Hematopoietic multipotent progenitor cell treated with erythropoietin and hydrocortisone succinate and interleukin-3 and kit ligand, for 8 days (in vitro differentiated cells): Measurements from ENCODE around the gene ZSCAN23.
"Not testable (repeated sequence)": the region's sequence is repeated elsewhere in the genome, so short reads cannot be mapped to it uniquely, and the experiment has no call there.

ENCODE experiments used
- DNase-seq: peaks from one replicate; pipeline ENCODE4 v3.0.0-alpha.2; 2015

ZSCAN23 gene

GRCh38 chr6:28433119-28433518 is 10.2 kb downstream of the ZSCAN23 start:
- DNase-seq: peak; percentile 27

DNA sequence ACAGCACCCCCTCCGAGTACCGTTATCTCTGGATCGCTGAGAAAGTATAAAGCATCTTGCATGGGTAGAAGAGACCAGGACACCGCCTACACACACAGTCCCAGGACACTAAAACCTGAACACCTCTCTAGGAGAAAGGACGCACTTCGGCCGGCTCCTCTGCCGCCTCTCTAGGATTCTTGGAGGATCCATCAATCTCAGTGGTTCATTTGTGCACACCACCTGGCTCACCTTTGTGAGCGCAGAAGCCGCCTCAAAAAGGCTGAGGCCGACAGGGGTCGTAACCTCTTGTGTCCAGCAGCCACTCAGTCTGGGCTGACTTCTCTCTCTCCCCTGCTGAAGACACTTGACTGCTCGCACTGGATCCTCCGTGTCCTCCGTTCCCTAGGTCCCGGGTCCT is 13.5 kb downstream of the ZSCAN23 start:
- DNase-seq: no peak

- no peak for DNase-seq
These were observed 17.2 kb downstream of the ZSCAN23 start for GRCh38 chr6:28425944-28426541.

GRCh38 chr6:28424163-28424562 is 19.1 kb downstream of the ZSCAN23 start:
- DNase-seq: no peak

- no peak for DNase-seq
These were observed 19.7 kb downstream of the ZSCAN23 start for GRCh38 chr6:28423546-28423945.

- DNase-seq: no peak
These were observed 29.6 kb downstream of the ZSCAN23 start for GRCh38 chr6:28413681-28414080.

DNA sequence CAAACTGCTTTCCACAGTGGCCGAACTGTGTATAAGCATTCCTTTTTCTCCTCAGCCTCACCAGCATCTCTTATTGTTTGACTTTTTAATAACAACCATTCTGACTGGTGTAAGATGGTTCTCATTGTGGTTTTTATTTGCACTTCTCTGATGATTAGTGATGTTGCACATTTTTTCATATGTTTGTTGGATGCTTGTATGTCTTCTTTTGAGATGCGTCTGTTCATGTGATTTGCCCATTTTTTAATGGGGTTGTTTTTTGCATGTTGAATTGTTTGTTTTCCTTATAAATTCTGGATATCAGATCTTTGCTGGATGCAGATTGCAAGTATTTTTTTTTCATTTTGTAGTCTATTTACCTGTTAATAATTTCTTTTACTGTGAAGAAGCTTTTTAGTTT is 32.5 kb downstream of the ZSCAN23 start:
- no peak for DNase-seq

DNA sequence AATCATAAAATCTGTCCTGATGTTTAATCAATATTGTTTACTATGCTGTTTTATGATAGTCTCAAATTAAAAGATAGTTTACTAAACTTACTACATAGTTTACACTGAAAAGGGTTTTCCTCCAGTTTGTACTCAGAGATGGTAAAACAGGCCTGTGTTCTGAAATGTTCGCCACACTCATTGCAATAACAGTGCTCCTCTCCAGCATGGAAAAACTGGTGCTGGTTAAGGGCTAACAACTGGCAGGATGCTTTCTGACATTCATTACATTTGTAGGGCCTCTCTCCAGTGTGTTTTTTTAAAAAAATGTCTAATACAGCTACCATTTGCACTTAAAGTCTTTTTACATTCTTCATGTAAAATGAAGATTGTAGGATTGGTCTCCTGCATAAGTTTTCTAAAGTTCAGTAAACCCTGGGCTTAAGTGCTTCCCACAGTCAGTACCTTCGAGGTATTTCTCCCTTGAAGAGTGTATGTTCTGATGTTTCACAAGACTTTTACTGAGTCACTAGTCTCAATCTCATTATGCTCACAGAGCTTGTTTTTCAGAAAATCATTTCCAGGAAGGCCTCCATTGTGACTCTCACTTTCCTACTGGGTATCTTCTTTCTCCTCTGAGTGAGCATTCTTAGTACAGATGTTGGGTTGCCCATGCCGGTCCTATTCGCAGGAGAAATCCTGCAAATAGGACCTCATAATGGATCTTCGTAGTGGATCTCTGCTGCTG is 35.1 kb downstream of the ZSCAN23 start:
- DNase-seq: no peak

GRCh38 chr6:28407401-28407800 is 35.9 kb downstream of the ZSCAN23 start:
- no peak for DNase-seq

GRCh38 chr6:28403923-28404322 is 39.4 kb downstream of the ZSCAN23 start:
- DNase-seq: not testable (repeated sequence)

DNA sequence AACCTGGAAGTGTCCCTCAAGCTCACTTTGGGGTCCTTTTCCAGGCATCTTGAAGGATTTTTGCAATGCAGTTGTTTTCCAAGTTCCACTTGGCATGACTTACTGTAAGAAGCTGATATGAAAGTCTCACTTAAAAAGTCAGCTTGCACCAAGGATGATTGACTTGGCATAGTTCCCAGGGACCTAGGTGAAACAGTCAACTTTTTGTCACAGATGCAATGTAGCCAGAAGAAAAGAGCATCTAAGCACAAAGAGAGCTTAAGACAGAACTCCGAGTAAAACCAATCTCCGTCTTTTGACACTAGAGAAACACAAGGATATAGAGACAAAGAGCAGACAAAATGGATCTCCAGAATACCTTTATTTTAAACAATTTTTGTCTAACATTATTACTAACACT is 41.1 kb downstream of the ZSCAN23 start:
- peak; percentile 32 for DNase-seq

DNA sequence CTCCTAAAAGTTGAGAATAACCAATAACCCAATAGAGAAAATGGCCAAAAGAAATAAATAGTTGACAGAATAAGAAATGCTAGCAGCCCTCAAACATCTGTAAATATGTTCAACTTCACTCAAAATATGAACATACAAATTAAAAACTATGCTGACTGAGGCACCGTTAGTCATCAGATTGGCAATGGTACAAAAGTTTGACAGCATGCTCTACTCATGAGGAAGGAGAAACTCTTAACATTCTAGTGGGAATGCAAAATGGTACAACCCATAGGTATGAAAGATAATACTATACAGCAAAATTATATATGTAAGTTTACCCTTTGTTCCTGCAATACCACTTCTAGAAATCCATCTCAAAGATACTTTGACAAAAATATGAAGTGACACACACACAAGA is 42.1 kb downstream of the ZSCAN23 start:
- no peak for DNase-seq

DNA sequence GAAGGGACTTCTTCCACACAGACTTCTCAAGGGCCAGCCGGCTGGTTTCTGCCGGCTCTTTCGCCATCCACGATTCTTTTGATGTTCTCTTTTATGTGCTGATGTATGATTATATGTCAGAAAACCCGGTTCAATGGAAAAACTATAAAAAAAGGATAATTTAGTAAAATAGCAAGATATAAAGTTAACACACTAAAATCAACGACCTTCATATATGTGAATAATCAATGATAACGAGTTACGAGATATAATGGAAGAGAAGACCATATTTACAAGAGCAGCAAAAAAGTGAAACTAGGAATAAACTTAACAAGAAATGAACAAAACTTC is 43.2 kb downstream of the ZSCAN23 start:
- no peak for DNase-seq

DNA sequence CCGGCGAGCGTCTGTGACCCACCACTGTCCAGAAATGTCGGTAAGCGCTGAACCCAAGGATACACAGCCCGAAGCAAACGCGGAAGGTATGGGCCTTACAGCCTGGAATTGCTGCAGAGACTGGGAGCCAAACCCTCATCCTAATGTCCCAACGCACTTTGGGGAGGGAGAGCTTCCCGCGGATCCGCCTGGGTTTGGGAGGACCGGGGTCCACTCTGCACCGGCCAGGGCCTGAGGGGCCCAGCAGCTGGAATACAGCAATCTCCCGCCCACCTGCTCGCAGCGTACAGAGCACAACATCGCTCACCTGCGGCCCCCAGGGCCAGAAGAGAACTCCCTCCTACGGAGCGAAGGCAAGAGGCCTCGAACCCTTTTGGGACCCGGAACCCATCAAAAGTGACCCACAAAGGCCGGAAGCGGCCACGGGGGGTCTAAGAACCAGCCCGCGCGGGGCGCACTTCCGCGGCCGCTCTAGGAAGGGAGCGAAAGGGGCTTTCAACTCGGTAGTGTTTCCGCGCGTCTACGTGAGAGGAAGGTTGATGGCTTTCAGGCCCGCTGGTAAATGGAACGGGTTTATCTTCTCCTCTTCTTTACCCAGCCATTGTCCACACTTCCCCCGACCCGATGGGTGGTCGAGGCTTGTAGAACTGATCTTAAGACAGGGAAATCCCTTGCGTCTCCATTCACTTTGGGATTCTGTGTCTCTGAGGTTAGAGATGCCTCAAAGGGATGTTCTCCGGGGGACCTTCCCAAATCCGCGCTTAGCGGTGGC is 43.8 kb downstream of the ZSCAN23 start, which contains the start of gene ZSCAN12:
Gene ZSCAN12 (minus strand): TSS at position 398 of the 772 bp plus-strand sequence. CDS start 1,342 bp downstream, outside the sequence.
- DNase-seq: peak; percentile 91

DNA sequence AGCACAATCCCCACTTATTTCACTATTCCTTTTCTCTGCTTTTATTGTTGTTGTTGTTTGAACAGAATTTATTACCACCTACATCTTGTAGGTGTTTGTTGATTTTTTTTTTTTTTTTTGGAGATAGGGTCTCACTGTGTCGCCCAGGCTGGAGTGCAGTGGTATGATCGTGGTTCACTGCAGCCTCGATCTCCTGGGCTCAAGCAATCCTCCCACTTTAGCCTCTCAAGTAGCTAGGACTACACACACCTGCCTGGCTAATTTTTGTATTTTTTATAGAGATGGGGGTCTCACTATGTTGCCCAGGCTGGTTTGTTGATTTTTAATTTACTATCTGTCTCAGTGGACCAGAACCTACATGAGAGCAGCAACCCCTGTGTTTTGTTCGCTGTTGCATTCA is 47.4 kb downstream of the ZSCAN23 start:
- DNase-seq: no peak

DNA sequence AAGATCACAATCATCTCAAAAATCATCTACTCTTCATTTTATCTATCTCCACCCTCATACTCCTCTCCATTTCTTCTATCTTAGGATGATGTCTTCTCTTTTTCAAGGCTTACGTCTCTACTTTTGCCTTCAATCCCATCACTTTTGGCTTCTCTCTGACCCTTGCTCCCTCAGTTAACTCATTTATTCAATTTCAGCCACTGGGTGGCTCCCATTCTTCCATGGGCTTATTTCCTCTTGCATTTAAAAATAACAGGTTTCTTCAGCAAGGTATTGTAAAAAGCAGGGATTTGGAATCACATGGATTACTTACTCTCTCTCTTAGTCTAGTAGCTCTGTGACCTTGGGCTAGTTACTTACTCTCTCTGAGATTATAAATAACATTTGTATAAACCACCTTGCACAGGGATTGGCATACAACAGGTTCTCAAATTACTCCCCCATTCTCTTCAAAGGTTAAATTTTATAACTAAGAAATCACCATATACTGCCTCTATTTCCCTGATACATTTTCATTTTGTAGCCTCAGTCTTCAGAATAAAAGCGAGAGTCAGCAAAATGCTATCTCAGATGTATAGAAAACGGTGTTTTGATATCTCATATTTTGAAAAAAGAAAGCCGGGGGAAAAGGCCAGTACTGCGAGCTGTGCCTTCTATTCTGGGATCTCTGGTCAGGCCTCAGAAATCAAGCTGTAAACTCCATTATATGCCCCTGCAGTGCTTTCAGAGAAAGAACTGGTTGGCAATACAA is 49.2 kb downstream of the ZSCAN23 start:
- peak; percentile 29 for DNase-seq

DNA sequence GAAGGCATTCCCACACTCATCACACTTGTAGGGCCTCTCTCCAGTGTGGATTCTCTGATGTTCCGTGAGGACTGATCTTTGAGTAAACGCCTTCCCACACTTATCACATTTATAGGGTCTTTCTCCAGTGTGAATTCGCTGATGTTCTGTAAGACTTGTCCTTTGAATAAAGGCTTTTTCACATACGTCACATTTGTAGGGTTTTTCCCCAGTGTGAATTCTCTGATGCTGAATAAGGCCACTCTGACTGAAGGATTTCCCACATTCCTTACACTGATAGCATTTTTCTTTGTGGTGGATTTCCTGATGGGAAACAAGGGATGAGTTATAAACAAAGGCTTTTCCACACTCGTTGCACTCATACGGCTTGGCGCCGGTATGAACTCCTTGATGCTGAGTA is 52.6 kb downstream of the ZSCAN23 start:
- no peak for DNase-seq

DNA sequence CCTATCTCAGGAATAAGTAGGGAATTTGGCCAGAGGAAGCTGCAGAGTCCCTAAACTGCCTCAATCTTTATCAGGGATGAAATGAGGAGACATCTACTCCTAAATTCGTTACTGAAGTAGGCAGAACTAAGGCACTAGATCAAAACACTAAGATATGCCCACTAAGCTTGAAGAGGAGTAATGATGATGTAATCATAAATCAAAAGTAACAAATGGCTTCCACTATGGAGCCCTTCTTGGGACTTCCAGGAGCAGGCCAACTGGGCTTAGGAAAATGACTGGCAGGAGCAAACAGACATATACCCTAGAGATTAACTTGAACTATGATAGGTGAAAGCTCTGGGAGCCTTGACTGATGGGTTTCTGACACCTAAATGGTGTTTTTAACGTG is 59.2 kb downstream of the ZSCAN23 start:
- no peak for DNase-seq

- DNase-seq: peak; percentile 88
These were observed 59.8 kb downstream of the ZSCAN23 start for GRCh38 chr6:28383235-28384142.
